GM11168 (cell line): ENCODE measurements around the gene PATZ1.
"Not testable (repeated sequence)": the region's sequence is repeated elsewhere in the genome, so short reads cannot be mapped to it uniquely, and the experiment has no call there.

Experiments
- in situ Hi-C: fragments of 300-500 bp; cut with MboI; formaldehyde crosslinking; loops from one replicate; pipeline ENCODE4 v1.12.0; 2022; ENCODE audit warnings: low sequenced_read_pairs; ENCODE audit not compliant: unreplicated experiment

PATZ1 gene

GRCh38 chr22:31321421-31321820 lies 24.7 kb downstream of the PATZ1 start:
- in situ Hi-C loops = no loop called here

GRCh38 chr22:31314220-31314619 lies 31.9 kb downstream of the PATZ1 start:
- in situ Hi-C loops = not testable (repeated sequence)

GRCh38 chr22:31313366-31314147 lies 32.6 kb downstream of the PATZ1 start:
- in situ Hi-C loops = no loop called here

- in situ Hi-C loops = no loop called here
Measured at GRCh38 chr22:31308181-31308580, 38.0 kb downstream of the PATZ1 start.

GRCh38 chr22:31305194-31305593 lies 41.0 kb downstream of the PATZ1 start:
- in situ Hi-C loops = no loop called here

- in situ Hi-C loops = no loop called here
Measured at GRCh38 chr22:31302537-31302936, 43.6 kb downstream of the PATZ1 start.

- in situ Hi-C loops = no loop called here
Measured at GRCh38 chr22:31302006-31302405, 44.1 kb downstream of the PATZ1 start.

GRCh38 chr22:31300896-31301295 lies 45.2 kb downstream of the PATZ1 start:
- in situ Hi-C loops = no loop called here

GRCh38 chr22:31295831-31296657 lies 50.1 kb downstream of the PATZ1 start:
- in situ Hi-C loops = no loop called here

GRCh38 chr22:31295360-31295759 lies 50.8 kb downstream of the PATZ1 start:
- in situ Hi-C loops = no loop called here

- in situ Hi-C loops = no loop called here
Measured at GRCh38 chr22:31292236-31292989, 53.7 kb downstream of the PATZ1 start, which contains the start of gene PIK3IP1. Gene PIK3IP1, minus strand, starts transcription at chr22:31292488. Its CDS starts 144 bp downstream, at chr22:31292344.

GRCh38 chr22:31291481-31292235 lies 54.5 kb downstream of the PATZ1 start:
- in situ Hi-C loops = no loop called here

GRCh38 chr22:31290494-31291471 lies 55.4 kb downstream of the PATZ1 start:
- in situ Hi-C loops = no loop called here

- in situ Hi-C loops = no loop called here
Measured at GRCh38 chr22:31289344-31289743, 56.8 kb downstream of the PATZ1 start.

- in situ Hi-C loops = no loop called here
Measured at GRCh38 chr22:31288496-31289240, 57.5 kb downstream of the PATZ1 start.

GRCh38 chr22:31287818-31288495 lies 58.2 kb downstream of the PATZ1 start:
- in situ Hi-C loops = no loop called here
